ENCODE measurements around the gene APOL5. TPM values are rescaled to one million over a fixed set of nuclear protein-coding genes. Genes with fewer than 3 reads are reported as not detected.
"Not testable (repeated sequence)": the region's sequence is repeated elsewhere in the genome, so short reads cannot be mapped to it uniquely, and the experiment has no call there.

APOL5 gene
- polyA plus RNA-seq, 1 experiment: not detected

DNA sequence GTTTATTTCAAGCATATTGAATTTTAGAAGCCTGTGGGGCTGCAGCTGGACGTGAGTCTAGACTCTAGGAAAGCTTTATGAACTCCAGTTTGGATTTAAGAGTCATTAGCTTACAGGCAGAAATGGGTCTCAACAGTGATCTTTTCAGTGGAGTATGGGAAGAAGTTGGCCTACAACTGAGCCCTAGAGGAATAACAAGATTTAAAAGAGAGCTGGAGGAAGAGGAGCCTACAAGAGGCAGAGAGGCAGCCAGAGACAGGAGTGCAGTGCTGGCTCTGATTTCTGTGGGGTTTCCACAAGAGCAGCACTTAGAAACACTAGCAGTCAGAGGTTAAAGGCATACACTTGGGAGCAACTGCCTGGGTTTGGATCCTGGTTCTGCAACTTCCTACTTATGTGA lies 17.9 kb downstream of the APOL5 start:
- TF ChIP-seq, protein P1, sequence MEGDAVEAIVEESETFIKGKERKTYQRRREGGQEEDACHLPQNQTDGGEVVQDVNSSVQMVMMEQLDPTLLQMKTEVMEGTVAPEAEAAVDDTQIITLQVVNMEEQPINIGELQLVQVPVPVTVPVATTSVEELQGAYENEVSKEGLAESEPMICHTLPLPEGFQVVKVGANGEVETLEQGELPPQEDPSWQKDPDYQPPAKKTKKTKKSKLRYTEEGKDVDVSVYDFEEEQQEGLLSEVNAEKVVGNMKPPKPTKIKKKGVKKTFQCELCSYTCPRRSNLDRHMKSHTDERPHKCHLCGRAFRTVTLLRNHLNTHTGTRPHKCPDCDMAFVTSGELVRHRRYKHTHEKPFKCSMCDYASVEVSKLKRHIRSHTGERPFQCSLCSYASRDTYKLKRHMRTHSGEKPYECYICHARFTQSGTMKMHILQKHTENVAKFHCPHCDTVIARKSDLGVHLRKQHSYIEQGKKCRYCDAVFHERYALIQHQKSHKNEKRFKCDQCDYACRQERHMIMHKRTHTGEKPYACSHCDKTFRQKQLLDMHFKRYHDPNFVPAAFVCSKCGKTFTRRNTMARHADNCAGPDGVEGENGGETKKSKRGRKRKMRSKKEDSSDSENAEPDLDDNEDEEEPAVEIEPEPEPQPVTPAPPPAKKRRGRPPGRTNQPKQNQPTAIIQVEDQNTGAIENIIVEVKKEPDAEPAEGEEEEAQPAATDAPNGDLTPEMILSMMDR (IDR thresholded peaks at IDR 0.05; ENCODE audit: insufficient read depth, low read depth, low read length): no peak
- Histone ChIP-seq H3K36me3 (ENCODE audit: control insufficient read depth, insufficient read depth, low read length) (peaks cover 9% of the 10 kb centered on the region), H3K27me3 (ENCODE audit: control insufficient read depth, insufficient read depth, low read length) (no peaks in the 10 kb centered on the region), H3K4me3 (ENCODE audit: low read depth, low read length) (no peak overlapping the region)
- CTCF ChIA-PET: no interaction called here
- POLR2A ChIA-PET: no interaction called here
- DNase-seq (ENCODE audit: low read depth): no peak

DNA sequence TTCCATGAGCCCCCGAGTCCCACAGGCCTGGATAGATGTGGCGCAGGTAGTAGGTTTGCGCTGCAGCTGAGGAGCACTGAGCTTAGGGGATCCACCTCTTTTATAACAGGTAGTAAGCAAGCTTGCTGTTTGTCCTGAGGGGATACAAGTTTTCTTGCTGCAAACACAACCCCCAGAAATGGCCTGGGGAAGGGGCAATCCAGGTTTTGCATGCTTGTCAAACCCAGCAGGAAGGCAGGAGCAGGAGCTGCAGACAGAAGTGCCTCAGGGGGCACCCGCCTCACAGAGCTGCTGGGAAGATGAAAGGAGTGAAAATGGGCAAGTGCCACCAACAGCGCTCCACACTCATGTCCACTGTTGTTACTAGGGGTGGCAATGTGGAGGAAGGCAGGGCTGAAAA lies 18.5 kb downstream of the APOL5 start:
- peaks cover 9% of the 10 kb centered on the region for H3K36me3 ChIP-seq (ENCODE audit: control insufficient read depth, insufficient read depth, low read length)
- TF ChIP-seq, protein P1 (IDR thresholded peaks at IDR 0.05; ENCODE audit: insufficient read depth, low read depth, low read length): no peak
- CTCF ChIA-PET: no interaction called here
- POLR2A ChIA-PET: no interaction called here
- no peak for DNase-seq (ENCODE audit: low read depth)
- no peaks in the 10 kb centered on the region for H3K27me3 ChIP-seq (ENCODE audit: control insufficient read depth, insufficient read depth, low read length)
- H3K4me3 ChIP-seq (ENCODE audit: low read depth, low read length): no peak overlapping the region

DNA sequence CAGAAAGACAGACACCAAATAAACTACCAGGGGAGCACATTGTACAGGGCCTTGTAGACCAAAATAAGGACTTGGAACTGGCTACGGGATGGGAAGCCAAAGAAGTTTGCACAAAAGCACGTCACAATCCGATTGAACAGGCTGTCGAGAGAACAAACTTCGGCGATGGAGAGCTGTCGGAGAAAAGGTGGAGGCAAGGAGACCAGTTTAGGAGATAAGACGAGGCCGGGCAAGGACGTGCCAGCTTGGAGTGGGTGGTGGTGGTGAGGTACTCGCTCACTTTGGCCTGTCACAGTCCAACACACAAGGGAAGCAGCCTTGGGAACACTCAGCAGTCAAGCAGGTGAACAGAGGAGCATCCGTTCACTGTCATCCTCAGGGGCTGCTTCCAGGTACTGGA lies 19.0 kb downstream of the APOL5 start:
- POLR2A ChIA-PET: no interaction called here
- TF ChIP-seq, protein P1 (IDR thresholded peaks at IDR 0.05; ENCODE audit: insufficient read depth, low read depth, low read length): no peak

DNA sequence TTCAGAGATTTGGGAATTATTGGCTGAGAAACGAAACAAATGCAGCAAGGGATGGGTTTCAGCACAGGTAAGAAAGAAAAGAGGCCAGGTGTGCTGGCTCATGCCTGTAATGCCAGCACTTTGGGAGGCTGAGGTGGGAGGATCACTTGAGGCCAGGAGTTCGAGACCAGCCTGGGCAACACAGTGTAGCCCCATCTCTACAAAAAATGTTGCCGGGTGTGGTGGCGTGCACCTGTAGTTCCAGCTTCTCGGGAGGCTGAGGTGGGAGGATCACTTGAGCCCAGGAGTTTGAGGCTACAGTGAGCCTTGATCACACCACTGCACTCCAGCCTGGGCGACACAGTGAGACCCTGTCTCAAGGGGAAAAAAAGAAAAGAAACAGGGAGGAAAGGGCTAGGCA lies 20.2 kb downstream of the APOL5 start:
- CTCF ChIA-PET, POLR2A ChIA-PET: not testable (repeated sequence)

More for the DNA sequence above, 19.0 kb downstream of the APOL5 start:
- CTCF ChIA-PET: no interaction called here
- no peak for DNase-seq (ENCODE audit: low read depth)
- peaks cover 9% of the 10 kb centered on the region for H3K36me3 ChIP-seq (ENCODE audit: control insufficient read depth, insufficient read depth, low read length)
- H3K27me3 ChIP-seq (ENCODE audit: control insufficient read depth, insufficient read depth, low read length): no peaks in the 10 kb centered on the region
- no peak overlapping the region for H3K4me3 ChIP-seq (ENCODE audit: low read depth, low read length)

DNA sequence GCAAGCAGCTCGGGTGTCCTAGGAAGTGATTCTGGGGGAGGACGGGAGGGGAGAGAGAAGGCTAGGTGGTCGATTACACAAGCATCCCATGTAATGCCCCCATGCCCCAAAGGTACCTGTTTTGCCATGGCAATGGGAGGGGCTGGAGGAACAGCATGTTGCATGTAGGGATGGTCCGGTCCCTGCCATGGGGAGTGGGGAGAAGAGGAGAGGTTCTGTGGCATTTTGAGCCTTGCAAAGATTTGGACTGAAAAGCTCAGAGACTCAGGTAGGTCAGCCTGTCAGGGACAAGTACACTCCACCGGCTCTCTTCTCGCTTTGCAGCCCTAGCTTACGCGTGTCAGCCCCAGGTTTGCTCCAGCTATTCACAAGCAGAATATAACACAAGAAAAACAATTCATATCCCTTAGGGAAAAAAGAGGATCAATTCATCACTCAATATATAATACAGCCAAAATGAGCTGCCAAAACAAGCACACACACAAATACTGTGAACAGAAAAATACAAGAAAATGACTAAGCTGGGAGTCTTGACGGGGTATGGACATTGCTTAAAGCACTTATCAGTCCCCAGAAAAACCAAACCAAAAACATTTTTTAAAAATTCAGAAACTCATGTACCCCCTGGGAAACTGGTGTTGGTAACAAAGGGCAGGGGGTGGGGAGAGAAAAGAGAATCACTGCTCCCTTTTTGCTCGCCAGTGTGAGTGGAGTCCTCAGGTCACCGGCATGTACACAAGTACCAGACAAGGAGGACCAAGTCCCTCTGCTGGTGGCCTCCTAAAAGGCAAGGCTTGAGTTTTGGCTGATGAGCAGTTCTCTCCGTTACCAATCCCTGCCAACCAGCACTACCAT lies 21.6 kb downstream of the APOL5 start:
- DNase-seq (ENCODE audit: low read depth): no peak
- POLR2A ChIA-PET: interaction anchor here (0.6 kb wide), 1 partner anchor 96 kb away, joined by 12 read pairs; no protein-coding TSS in a partner anchor
- H3K36me3 ChIP-seq (ENCODE audit: control insufficient read depth, insufficient read depth, low read length): peaks cover 9% of the 10 kb centered on the region
- CTCF ChIA-PET: interaction anchor here (1.0 to 2.6 kb wide), 3 partner anchors 10 to 112 kb away, joined by 3 to 10 read pairs (median 4); no protein-coding TSS in a partner anchor
- no peaks in the 10 kb centered on the region for H3K27me3 ChIP-seq (ENCODE audit: control insufficient read depth, insufficient read depth, low read length)
- TF ChIP-seq, protein P1 (IDR thresholded peaks at IDR 0.05; ENCODE audit: insufficient read depth, low read depth, low read length): 0 out of 2 replicates have a peak, but pooled peaks have one; percentile 21
- no peak overlapping the region for H3K4me3 ChIP-seq (ENCODE audit: low read depth, low read length)

More for the DNA sequence above, 20.2 kb downstream of the APOL5 start:
- not testable (repeated sequence) for H3K27me3 ChIP-seq (ENCODE audit: control insufficient read depth, insufficient read depth, low read length); H3K36me3 ChIP-seq (ENCODE audit: control insufficient read depth, insufficient read depth, low read length); H3K4me3 ChIP-seq (ENCODE audit: low read depth, low read length); DNase-seq (ENCODE audit: low read depth)

Measured in BJ (cell line).